ENCODE data around the gene GAPT.

GAPT gene

DNA sequence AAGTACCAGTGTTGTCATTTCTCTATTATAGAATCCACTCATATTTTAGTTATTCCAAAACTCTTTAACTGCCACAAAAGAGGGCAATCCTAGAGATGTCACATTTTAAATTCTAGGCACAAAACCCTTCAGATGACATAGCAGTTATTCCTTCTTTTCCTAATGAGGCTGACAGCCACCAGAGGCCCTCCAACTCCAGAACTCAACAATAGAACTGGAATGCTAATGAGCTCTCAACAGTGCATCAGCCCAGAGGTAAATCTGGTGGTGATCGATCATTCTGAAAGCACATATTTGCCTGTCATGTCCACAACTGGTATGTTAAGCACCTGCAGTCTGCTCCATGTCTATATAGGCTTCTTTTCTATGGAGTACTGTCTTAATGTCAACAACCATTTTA, 51.5 kb downstream of the GAPT start:
- Mint-ChIP-seq H3K36me3 (ENCODE audit: low read depth) (peaks cover 3% of the 10 kb centered on the region), H3K4me3 (no peak overlapping the region), H3K27ac (no peak overlapping the region), H3K9me3 (peaks cover 25% of the 10 kb centered on the region), H3K4me1 (no peaks in the 10 kb centered on the region), H3K27me3 (ENCODE audit: low read depth) (peaks cover 9% of the 10 kb centered on the region)
- TF ChIP-seq, protein P1, sequence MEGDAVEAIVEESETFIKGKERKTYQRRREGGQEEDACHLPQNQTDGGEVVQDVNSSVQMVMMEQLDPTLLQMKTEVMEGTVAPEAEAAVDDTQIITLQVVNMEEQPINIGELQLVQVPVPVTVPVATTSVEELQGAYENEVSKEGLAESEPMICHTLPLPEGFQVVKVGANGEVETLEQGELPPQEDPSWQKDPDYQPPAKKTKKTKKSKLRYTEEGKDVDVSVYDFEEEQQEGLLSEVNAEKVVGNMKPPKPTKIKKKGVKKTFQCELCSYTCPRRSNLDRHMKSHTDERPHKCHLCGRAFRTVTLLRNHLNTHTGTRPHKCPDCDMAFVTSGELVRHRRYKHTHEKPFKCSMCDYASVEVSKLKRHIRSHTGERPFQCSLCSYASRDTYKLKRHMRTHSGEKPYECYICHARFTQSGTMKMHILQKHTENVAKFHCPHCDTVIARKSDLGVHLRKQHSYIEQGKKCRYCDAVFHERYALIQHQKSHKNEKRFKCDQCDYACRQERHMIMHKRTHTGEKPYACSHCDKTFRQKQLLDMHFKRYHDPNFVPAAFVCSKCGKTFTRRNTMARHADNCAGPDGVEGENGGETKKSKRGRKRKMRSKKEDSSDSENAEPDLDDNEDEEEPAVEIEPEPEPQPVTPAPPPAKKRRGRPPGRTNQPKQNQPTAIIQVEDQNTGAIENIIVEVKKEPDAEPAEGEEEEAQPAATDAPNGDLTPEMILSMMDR (IDR thresholded peaks at IDR 0.05; ENCODE audit: unreplicated experiment in 3 of 3), result no peak

DNA sequence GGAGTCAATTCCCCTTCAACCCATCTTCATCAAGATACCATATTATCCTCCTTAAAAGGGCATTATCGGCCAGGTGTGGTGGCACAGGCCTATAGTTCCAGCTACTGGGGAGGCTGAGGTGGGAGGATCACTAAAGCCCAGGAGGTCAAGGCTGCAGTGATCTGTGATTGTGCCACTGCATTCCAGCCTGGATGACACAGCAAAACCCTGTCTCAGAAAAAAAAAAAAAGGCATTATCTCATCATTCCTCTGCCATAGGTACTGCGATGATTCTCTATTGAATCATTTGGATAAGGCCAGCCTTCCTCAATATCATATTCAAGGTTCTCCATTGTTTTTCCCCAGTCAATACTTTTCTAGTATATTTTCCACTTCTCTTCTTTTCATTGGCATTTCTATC, 52.5 kb downstream of the GAPT start:
- peaks cover 7% of the 10 kb centered on the region for H3K27me3 Mint-ChIP-seq (ENCODE audit: low read depth)
- H3K4me1 Mint-ChIP-seq, result no peaks in the 10 kb centered on the region
- TF ChIP-seq, protein P1 (IDR thresholded peaks at IDR 0.05; ENCODE audit: unreplicated experiment in 3 of 3), result no peak
- no peak overlapping the region for H3K27ac Mint-ChIP-seq
- H3K4me3 Mint-ChIP-seq, result no peak overlapping the region
- H3K9me3 Mint-ChIP-seq, result peaks cover 19% of the 10 kb centered on the region
- H3K36me3 Mint-ChIP-seq (ENCODE audit: low read depth), result peaks cover 1% of the 10 kb centered on the region

DNA sequence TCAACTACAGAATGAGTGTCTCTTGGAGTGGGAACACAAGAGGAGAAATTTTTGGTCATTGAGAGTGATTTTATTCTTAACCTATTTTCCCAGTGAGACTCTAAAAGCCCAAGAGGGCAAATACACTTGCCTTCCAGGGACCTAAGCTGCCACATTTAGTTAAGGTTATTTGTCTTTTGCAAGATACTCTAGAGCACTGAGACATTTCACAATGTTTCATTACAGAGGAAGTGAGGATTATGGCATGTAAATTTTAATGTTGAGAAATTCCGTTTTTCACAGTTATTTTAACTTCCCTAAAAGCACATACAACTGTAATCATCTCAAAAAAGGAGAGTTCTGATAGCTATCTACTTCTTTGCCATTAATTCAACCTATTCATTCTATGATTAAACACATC, 53.0 kb downstream of the GAPT start:
- Mint-ChIP-seq H3K4me3 (no peak overlapping the region), H3K27ac (no peak overlapping the region), H3K9me3 (peaks cover 15% of the 10 kb centered on the region), H3K36me3 (ENCODE audit: low read depth) (no peaks in the 10 kb centered on the region), H3K27me3 (ENCODE audit: low read depth) (peaks cover 2% of the 10 kb centered on the region), H3K4me1 (no peaks in the 10 kb centered on the region)
- TF ChIP-seq, protein P1 (IDR thresholded peaks at IDR 0.05; ENCODE audit: unreplicated experiment in 3 of 3), result no peak

DNA sequence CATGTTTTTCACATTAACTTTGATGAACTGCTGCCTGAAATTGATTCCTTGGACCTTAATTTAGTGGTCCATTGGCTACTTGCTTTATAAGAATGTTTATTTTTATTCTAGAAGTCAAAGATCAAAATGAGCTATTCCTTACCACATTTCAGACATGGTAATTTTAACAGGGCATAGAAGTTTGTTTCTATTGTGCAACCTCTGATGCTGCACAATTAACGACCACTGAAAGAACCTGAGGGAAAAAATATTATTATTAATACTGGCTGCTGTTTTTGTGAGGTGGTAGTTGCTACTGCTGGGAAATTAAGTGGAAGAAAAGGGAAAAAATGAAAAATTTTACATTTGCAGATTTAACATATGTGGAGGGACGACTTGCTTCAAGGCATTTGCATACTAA, 53.7 kb downstream of the GAPT start:
- Mint-ChIP-seq H3K27me3 (ENCODE audit: low read depth) (no peaks in the 10 kb centered on the region), H3K36me3 (ENCODE audit: low read depth) (no peaks in the 10 kb centered on the region), H3K9me3 (peaks cover 12% of the 10 kb centered on the region), H3K4me3 (no peak overlapping the region), H3K27ac (no peak overlapping the region), H3K4me1 (no peaks in the 10 kb centered on the region)
- TF ChIP-seq, protein P1 (IDR thresholded peaks at IDR 0.05; ENCODE audit: unreplicated experiment in 3 of 3), result no peak

DNA sequence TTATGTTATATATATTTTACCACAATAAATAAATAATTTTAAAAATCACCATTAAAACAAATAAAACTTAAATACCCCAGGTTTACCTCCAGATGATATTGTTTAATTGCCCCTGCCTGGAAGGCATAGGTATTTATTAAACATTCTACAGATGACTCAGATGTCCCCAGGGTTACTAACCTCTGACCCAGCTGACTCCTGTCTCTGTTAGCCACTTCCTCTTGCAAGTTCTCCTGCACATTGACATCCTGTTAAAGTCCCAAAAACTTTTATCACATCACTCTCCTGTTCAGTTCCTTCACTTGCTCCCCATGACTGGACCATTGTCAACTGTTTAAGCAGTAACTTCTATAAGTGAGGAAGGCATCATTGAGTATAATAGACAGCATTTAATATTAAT, 54.7 kb downstream of the GAPT start:
- Mint-ChIP-seq H3K27me3 (ENCODE audit: low read depth) (no peaks in the 10 kb centered on the region), H3K9me3 (peaks cover 11% of the 10 kb centered on the region), H3K4me1 (no peaks in the 10 kb centered on the region), H3K36me3 (ENCODE audit: low read depth) (no peaks in the 10 kb centered on the region), H3K4me3 (no peak overlapping the region), H3K27ac (no peak overlapping the region)
- TF ChIP-seq, protein P1 (IDR thresholded peaks at IDR 0.05; ENCODE audit: unreplicated experiment in 3 of 3), result no peak

All from nephron (organoid).